GDM1 (cell line): ENCODE data around the gene SERPINF2.
"Not testable (repeated sequence)": the region's sequence is repeated elsewhere in the genome, so short reads cannot be mapped to it uniquely, and the experiment has no call there.

ENCODE experiments used
- DNase-seq: peaks from one replicate; lab custom pipeline; 2025; lab: John Stamatoyannopoulos, UW

SERPINF2 gene

GRCh38 chr17:1716076-1716911, 26.4 kb upstream of the SERPINF2 start:
- DNase-seq = peak; percentile 100

GRCh38 chr17:1716912-1717695, 25.6 kb upstream of the SERPINF2 start:
- peak; percentile 93 for DNase-seq

- no peak for DNase-seq
These were observed 24.1 kb upstream of the SERPINF2 start for GRCh38 chr17:1718362-1719165.

- DNase-seq = peak; percentile 45
These were observed 21.8 kb upstream of the SERPINF2 start for GRCh38 chr17:1720856-1721386.

- not testable (repeated sequence) for DNase-seq
These were observed 20.6 kb upstream of the SERPINF2 start for GRCh38 chr17:1722022-1722421.

GRCh38 chr17:1724351-1724868, 18.3 kb upstream of the SERPINF2 start, which contains the start of gene WDR81:
Gene WDR81, plus strand, starts transcription at chr17:1724704. Its CDS starts 256 bp downstream, at chr17:1724960.
- DNase-seq = peak; percentile 77

- no peak for DNase-seq
These were observed 17.6 kb upstream of the SERPINF2 start for GRCh38 chr17:1724869-1725641.

GRCh38 chr17:1725642-1726511, 16.8 kb upstream of the SERPINF2 start:
- DNase-seq = no peak

- no peak for DNase-seq
These were observed 15.9 kb upstream of the SERPINF2 start for GRCh38 chr17:1726626-1727257.

GRCh38 chr17:1727258-1727789, 15.3 kb upstream of the SERPINF2 start:
- DNase-seq = no peak

GRCh38 chr17:1727876-1728630, 14.6 kb upstream of the SERPINF2 start:
- no peak for DNase-seq

GRCh38 chr17:1729966-1730325, 12.7 kb upstream of the SERPINF2 start:
- no peak for DNase-seq

- DNase-seq = no peak
These were observed 12.1 kb upstream of the SERPINF2 start for GRCh38 chr17:1730326-1731193.

- DNase-seq = no peak
These were observed 11.5 kb upstream of the SERPINF2 start for GRCh38 chr17:1731194-1731506.

- no peak for DNase-seq
These were observed 10.3 kb upstream of the SERPINF2 start for GRCh38 chr17:1732241-1732832.

GRCh38 chr17:1732833-1733321, 9.8 kb upstream of the SERPINF2 start:
- no peak for DNase-seq

GRCh38 chr17:1733759-1734158, 8.9 kb upstream of the SERPINF2 start:
- no peak for DNase-seq
